Cardiac fibroblast (primary cell): ENCODE data around the gene RAB3C.

ENCODE experiments used
- DNase-seq, 2 donors: peaks; one replicate each; pipeline versions ENCODE4 v3.0.0 to v3.0.0-alpha.2; 2010; ENCODE audit warnings: low read depth in 2 of 2
- H3K4me3 ChIP-seq, 2 donors: replicated peaks in 1 of 2; 1 replicate in 1 of 2; 2 replicates in 1 of 2; pipeline ENCODE4 v1.5.1; 2011; ENCODE audit warnings: low read depth in 2 of 2, low read length in 2 of 2, mild to moderate bottlenecking in 2 of 2, moderate library complexity in 1 of 2
- CTCF ChIP-seq: IDR thresholded peaks from one replicate; pipeline ENCODE4 v1.5.1; 2011; ENCODE audit warnings: low read depth, mild to moderate bottlenecking, low read length, inconsistent platforms

Gene RAB3C

GRCh38 chr5:58793888-58794657, 211.2 kb downstream of the RAB3C start:
- TF ChIP-seq CTCF: no peak
- no peak overlapping the region for H3K4me3 ChIP-seq
- no peak for DNase-seq

GRCh38 chr5:58794875-58795274, 212.0 kb downstream of the RAB3C start:
- DNase-seq: peak in 1 of 2 donors; percentile 1
- TF ChIP-seq CTCF: no peak

GRCh38 chr5:58795327-58795726, 212.5 kb downstream of the RAB3C start:
- no peak overlapping the region for H3K4me3 ChIP-seq
- no peak for TF ChIP-seq CTCF
- no peak for DNase-seq

More at GRCh38 chr5:58794875-58795274, 212.0 kb downstream of the RAB3C start:
- H3K4me3 ChIP-seq: no peak overlapping the region

GRCh38 chr5:58797021-58797420, 214.1 kb downstream of the RAB3C start:
- H3K4me3 ChIP-seq: no peak overlapping the region
- no peak for DNase-seq
- TF ChIP-seq CTCF: no peak

GRCh38 chr5:58800356-58800755, 217.5 kb downstream of the RAB3C start:
- TF ChIP-seq CTCF: no peak
- DNase-seq: no peak
- no peak overlapping the region for H3K4me3 ChIP-seq

- no peak for TF ChIP-seq CTCF
- DNase-seq: no peak
- no peak overlapping the region for H3K4me3 ChIP-seq
These were observed 218.1 kb downstream of the RAB3C start for GRCh38 chr5:58800861-58801540.
